Ectodermal cell (in vitro differentiated cells): ENCODE results near the gene KY.

Source experiments
- H3K27ac ChIP-seq: 2 replicates; pipeline ENCODE4 v1.7.0; 2013; ENCODE audit warnings: mild to moderate bottlenecking, low read depth, low read length; ENCODE audit not compliant: insufficient read depth, poor library complexity, severe bottlenecking
- H3K27me3 ChIP-seq: 2 replicates; pipeline ENCODE4 v1.7.0; 2013; ENCODE audit warnings: mild to moderate bottlenecking, low read length; ENCODE audit not compliant: insufficient read depth, control insufficient read depth, poor library complexity, severe bottlenecking
- H3K36me3 ChIP-seq: one replicate; pipeline ENCODE4 v1.7.0; 2013; ENCODE audit warnings: low read length; ENCODE audit not compliant: control insufficient read depth, insufficient read depth
- H3K4me1 ChIP-seq: one replicate; pipeline ENCODE4 v1.7.0; 2013; ENCODE audit warnings: low read length; ENCODE audit not compliant: control insufficient read depth, insufficient read depth
- H3K4me3 ChIP-seq: 2 replicates; pipeline ENCODE4 v1.7.0; 2013; ENCODE audit warnings: low read depth, low read length, control low read depth; ENCODE audit not compliant: insufficient read depth
- H3K9me3 ChIP-seq: 2 replicates; pipeline ENCODE4 v1.7.0; 2013; ENCODE audit warnings: mild to moderate bottlenecking, low read length, moderate library complexity; ENCODE audit not compliant: control insufficient read depth
- WGBS, 2 experiments: methylation state at CpG; one replicate each; pipeline ENCODE4 v1.1.7; 2013; ENCODE audit warnings: missing lambda C conversion rate in 2 of 2; 5-methylcytosine and 5-hydroxymethylcytosine counted together

The KY gene

DNA sequence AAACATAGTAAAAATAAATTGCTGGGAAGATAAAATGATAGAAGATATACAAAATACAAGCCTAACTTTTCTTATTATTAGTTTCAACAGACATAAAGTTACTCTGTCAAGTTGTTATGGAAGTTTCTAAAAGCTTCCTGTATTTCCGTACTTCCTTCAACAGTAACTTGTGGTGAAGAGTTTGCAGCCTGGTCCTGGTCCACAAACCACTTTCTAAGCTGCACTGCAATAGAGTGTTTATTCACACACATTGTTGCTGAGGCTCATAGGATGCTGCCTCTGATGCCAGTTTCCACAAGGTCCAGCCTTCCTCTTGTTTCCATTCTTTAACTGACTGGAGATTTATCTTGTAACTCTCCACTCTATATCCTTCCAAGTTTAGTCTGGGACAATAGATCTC lies 39.4 kb upstream of the KY start:
- peaks cover 10% of the 10 kb centered on the region for H3K4me1 ChIP-seq
- WGBS, 2 experiments = 97 to 100% methylated on average over 1 of the region's 1 CpG
- no peaks in the 10 kb centered on the region for H3K36me3 ChIP-seq
- H3K27me3 ChIP-seq = peaks cover 7% of the 10 kb centered on the region
- no peak overlapping the region for H3K4me3 ChIP-seq
- no peaks in the 10 kb centered on the region for H3K9me3 ChIP-seq
- no peak overlapping the region for H3K27ac ChIP-seq

GRCh38 chr3:134687642-134688041 lies 36.8 kb upstream of the KY start:
- Histone ChIP-seq H3K4me1 (no peaks in the 10 kb centered on the region), H3K27ac (no peak overlapping the region), H3K27me3 (peaks cover 2% of the 10 kb centered on the region), H3K4me3 (no peak overlapping the region), H3K36me3 (no peaks in the 10 kb centered on the region), H3K9me3 (no peaks in the 10 kb centered on the region)
- 96% methylated on average over 2 of the region's 2 CpGs; no CpG with 5 or more reads in 1 of the 2 experiments for WGBS, 2 experiments

DNA sequence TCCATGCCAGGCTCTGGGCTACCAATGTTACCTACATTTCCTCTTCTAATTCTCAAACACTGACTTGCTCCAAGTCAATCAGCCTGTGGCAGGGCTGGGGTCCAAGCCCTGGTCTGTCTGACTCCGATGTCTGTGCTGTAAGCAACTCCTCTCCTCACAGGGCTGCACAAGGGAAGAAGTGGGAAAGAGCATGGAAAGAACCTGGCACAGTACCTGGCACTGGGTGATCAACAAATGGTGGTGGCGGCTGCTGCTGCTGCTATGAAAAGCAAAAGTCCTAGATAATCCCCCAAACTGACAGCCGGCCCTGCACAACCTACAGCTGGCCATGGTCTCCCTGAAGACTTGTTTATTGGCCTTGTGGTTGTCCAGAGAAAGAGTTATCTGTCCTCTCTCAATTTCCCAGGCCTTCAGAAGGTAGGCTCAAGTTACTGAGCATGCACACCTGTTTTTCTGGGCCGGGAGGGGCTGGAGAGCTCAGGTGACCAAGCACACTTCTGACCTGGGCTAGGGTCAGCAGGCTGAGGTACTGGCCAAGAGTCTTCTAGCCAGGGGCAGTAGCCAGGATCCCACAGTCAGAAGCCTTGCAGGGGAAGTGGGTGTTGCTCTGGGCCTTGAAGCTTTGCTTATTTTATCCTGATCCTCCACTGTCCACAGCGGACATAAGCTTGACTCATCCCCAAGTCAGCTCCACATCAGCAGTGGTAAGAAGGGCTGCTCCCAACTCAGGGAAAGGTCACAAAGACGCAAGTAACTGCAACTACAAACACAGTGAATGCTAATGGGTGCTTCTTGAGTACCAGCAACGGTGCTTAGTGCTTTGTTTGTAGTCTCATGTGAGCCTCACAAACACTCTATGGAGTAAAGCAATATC lies 35.3 kb upstream of the KY start:
- no peaks in the 10 kb centered on the region for H3K27me3 ChIP-seq
- H3K4me1 ChIP-seq = peaks cover 5% of the 10 kb centered on the region
- 89 to 90% methylated on average over 7 of the region's 7 CpGs for WGBS, 2 experiments
- H3K36me3 ChIP-seq = no peaks in the 10 kb centered on the region
- no peak overlapping the region for H3K4me3 ChIP-seq
- H3K9me3 ChIP-seq = no peaks in the 10 kb centered on the region
- no peak overlapping the region for H3K27ac ChIP-seq

DNA sequence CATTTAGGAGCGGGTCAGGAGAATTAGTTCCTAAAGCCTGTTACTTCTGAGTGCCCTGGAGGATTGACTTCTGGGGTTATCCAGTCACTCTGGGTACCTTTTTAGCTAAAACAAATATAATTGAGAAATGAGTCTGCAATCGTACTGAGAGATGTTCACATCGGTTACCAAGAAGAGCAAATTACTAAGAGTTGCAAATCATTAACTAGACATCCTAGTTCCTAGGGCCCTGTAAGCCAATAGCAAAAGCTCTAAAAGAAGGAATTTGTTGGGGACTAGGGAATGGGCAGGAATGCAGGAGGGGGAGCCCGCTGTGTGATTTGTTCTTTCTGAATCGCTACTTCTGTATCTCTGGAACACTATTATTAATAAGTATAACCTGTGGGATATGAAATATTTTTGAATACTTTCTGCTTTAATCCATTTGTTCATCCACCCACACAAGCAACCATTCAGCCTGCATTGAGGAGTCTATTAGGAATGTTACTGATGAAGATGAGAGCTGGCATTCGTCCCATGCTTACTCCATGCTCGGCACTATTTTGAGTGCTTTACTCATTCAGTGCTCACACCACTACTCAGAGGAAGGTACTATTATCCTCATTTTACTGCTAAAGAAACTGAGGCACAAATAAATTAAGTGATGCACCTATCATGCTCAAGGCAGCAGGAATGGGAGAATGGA lies 31.5 kb upstream of the KY start:
- peaks cover 9% of the 10 kb centered on the region for H3K4me1 ChIP-seq
- H3K9me3 ChIP-seq = no peaks in the 10 kb centered on the region
- no peak overlapping the region for H3K4me3 ChIP-seq
- H3K27me3 ChIP-seq = no peaks in the 10 kb centered on the region
- no peak overlapping the region for H3K27ac ChIP-seq
- WGBS, 2 experiments = 76 to 79% methylated on average over 6 to 7 of the region's 7 CpGs
- H3K36me3 ChIP-seq = no peaks in the 10 kb centered on the region

GRCh38 chr3:134681522-134681900 lies 30.7 kb upstream of the KY start:
- 91 to 92% methylated on average over 6 of the region's 6 CpGs for WGBS, 2 experiments
- no peaks in the 10 kb centered on the region for H3K9me3 ChIP-seq

DNA sequence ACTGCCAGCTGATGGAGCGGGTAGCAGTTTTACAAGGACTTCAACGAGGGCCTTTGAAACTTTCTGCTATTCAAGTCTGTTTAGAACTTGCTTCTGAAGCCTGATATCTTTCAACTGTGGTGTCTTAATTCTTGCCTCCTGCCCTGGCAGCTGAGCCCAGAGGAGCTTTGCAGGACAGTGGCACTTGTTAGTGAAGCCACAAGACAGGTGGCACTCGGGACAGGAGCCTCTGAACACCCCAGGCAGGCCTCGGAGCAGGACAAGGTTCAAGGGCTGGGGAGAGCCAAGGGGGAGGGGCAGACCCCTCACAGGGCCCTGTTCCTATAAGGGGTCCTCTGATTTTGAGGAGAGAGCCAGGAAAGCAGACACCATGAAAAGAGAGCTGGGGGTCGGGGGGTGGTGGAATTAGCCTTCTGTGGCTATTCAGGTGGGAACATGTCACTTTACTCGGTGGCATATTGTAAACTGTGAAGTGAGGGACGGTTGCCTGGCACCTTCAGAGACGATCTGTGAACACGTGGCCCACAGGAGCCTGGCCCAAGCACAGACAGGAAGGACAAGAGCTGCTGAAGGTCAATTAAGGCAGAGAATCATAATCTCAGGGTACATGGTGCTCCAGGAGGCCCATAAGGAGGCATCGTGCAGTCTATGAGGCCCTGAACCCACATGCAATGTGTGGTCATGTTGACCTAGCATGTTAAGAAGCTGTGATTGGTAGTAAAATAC lies 30.1 kb upstream of the KY start:
- WGBS, 2 experiments = 79% methylated on average over 10 of the region's 10 CpGs
- Histone ChIP-seq H3K27ac (no peak overlapping the region), H3K27me3 (no peaks in the 10 kb centered on the region), H3K36me3 (no peaks in the 10 kb centered on the region), H3K4me1 (peaks cover 9% of the 10 kb centered on the region), H3K9me3 (no peaks in the 10 kb centered on the region), H3K4me3 (no peak overlapping the region)

More at GRCh38 chr3:134681522-134681900, 30.7 kb upstream of the KY start:
- Histone ChIP-seq H3K36me3 (no peaks in the 10 kb centered on the region), H3K27ac (no peak overlapping the region), H3K27me3 (no peaks in the 10 kb centered on the region), H3K4me3 (no peak overlapping the region), H3K4me1 (peaks cover 9% of the 10 kb centered on the region)

DNA sequence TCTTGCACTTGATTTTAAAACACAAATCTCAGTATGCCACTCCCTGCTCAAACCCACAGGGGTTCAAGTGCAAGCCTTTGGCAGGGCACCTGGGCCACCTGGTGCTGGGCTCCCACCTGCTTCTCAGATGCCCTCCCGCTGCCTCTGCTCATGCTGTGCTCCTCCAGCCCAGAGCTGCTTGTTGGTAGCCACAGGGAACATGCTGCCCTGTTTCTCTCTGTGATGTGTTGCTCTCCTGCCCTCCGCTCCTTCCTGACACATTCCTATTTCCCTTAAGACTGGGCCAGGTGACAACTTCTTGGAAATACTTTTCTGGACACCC lies 27.1 kb upstream of the KY start:
- Histone ChIP-seq H3K27me3 (no peaks in the 10 kb centered on the region), H3K9me3 (peaks cover 2% of the 10 kb centered on the region), H3K36me3 (no peaks in the 10 kb centered on the region), H3K4me1 (peaks cover 9% of the 10 kb centered on the region), H3K27ac (no peak overlapping the region), H3K4me3 (no peak overlapping the region)
- WGBS, 2 experiments = 87 to 92% methylated on average over 2 of the region's 2 CpGs

- Histone ChIP-seq H3K27ac (no peak overlapping the region), H3K4me1 (peaks cover 9% of the 10 kb centered on the region), H3K36me3 (no peaks in the 10 kb centered on the region), H3K4me3 (no peak overlapping the region), H3K9me3 (peaks cover 2% of the 10 kb centered on the region), H3K27me3 (no peaks in the 10 kb centered on the region)
- WGBS, 2 experiments = 58 to 59% methylated on average over 11 of the region's 11 CpGs
These were observed 26.6 kb upstream of the KY start for GRCh38 chr3:134677196-134677986.

DNA sequence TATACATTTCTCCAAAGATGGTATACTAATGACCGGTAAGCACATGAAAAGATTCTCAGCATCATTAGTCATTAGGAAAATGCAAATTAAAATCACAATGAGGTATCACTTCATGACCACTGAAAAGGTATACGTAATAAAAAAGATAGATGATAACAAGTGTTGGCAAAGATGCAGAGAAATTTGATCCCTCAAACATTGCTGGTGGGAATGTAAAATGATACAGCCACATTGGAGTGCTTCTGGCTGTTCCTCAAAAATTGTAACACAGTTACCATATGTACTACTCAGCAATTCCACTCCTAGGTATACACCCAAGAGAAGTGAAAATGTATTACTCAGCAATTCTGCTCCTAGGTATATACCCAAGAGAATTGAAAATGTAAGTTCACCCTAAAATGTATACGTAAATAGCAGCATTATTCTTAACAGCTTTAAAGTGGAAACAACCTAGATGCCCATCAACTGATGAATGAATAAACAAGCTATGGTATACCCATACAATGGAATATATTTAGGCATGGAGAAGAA lies 25.0 kb upstream of the KY start:
- Histone ChIP-seq H3K27me3 (no peaks in the 10 kb centered on the region), H3K36me3 (no peaks in the 10 kb centered on the region)
- WGBS, 2 experiments = 87 to 95% methylated on average over 3 of the region's 3 CpGs

More for the DNA sequence above, 25.0 kb upstream of the KY start:
- peaks cover under 1% of the 10 kb centered on the region for H3K4me1 ChIP-seq
- peaks cover 2% of the 10 kb centered on the region for H3K9me3 ChIP-seq
- no peak overlapping the region for H3K27ac ChIP-seq
- H3K4me3 ChIP-seq = no peak overlapping the region
